Measurements from ENCODE around the gene C2orf72. TPM values are rescaled to one million over a fixed set of nuclear protein-coding genes. Genes with fewer than 3 reads are reported as not detected.
"Not testable (repeated sequence)": the region's sequence is repeated elsewhere in the genome, so short reads cannot be mapped to it uniquely, and the experiment has no call there.

Gene C2orf72
- total and polyA plus RNA-seq, 4 donors: 0.28 to 1.3 (median 0.56) TPM

- no peaks in the 10 kb centered on the region for H3K27me3 ChIP-seq (ENCODE audit: control insufficient read depth in 3 of 3, insufficient read depth in 3 of 3, low read length in 2 of 3)
- no peaks in the 10 kb centered on the region for H3K9me3 ChIP-seq (ENCODE audit: control insufficient read depth in 4 of 4, insufficient read depth in 3 of 4, low read length in 3 of 4)
- H3K9ac ChIP-seq (ENCODE audit: insufficient read depth in 1 of 2, low read length in 2 of 2): no peak overlapping the region
- DNase-seq (no peak), ATAC-seq (ENCODE audit: insufficient read depth, low FRiP score) (no peak)
- H3K4me1 ChIP-seq (ENCODE audit: control insufficient read depth in 5 of 5, insufficient read depth in 5 of 5, low read length in 5 of 5): peaks cover 0 to 22% (median 11%) of the 10 kb centered on the region in 5 donors
- H3K36me3 ChIP-seq (ENCODE audit: control insufficient read depth in 4 of 4, insufficient read depth in 4 of 4, low read length in 4 of 4): peaks cover 4 to 35% (median 19%) of the 10 kb centered on the region in 4 donors
- H3K4me3 ChIP-seq: no peak overlapping the region
- no peak for TF ChIP-seq CTCF (IDR thresholded peaks at IDR 0.05; ENCODE audit: control extremely low read depth, extremely low read depth)
- no peak overlapping the region for H3K27ac ChIP-seq (ENCODE audit: low read depth in 1 of 2, low read length in 1 of 2)
- 73 to 85% methylated on average over 3 of the region's 3 CpGs for WGBS, 2 donors
Measured at GRCh38 chr2:231062776-231063175, 25.5 kb downstream of the C2orf72 start.

GRCh38 chr2:231063347-231063746 lies 26.0 kb downstream of the C2orf72 start:
- H3K9ac ChIP-seq (ENCODE audit: insufficient read depth in 1 of 2, low read length in 2 of 2): no peak overlapping the region
- DNase-seq (no peak), ATAC-seq (ENCODE audit: insufficient read depth, low FRiP score) (no peak)
- no peaks in the 10 kb centered on the region for H3K27me3 ChIP-seq (ENCODE audit: control insufficient read depth in 3 of 3, insufficient read depth in 3 of 3, low read length in 2 of 3)
- no peak overlapping the region for H3K4me3 ChIP-seq
- 100% methylated on average over 1 of the region's 1 CpG for WGBS, 2 donors
- H3K9me3 ChIP-seq (ENCODE audit: control insufficient read depth in 4 of 4, insufficient read depth in 3 of 4, low read length in 3 of 4): no peaks in the 10 kb centered on the region
- no peak for TF ChIP-seq CTCF (IDR thresholded peaks at IDR 0.05; ENCODE audit: control extremely low read depth, extremely low read depth)
- H3K36me3 ChIP-seq (ENCODE audit: control insufficient read depth in 4 of 4, insufficient read depth in 4 of 4, low read length in 4 of 4): peaks cover 6 to 37% (median 22%) of the 10 kb centered on the region in 4 donors
- peaks cover 0 to 17% (median 5%) of the 10 kb centered on the region in 5 donors for H3K4me1 ChIP-seq (ENCODE audit: control insufficient read depth in 5 of 5, insufficient read depth in 5 of 5, low read length in 5 of 5)
- no peak overlapping the region for H3K27ac ChIP-seq (ENCODE audit: low read depth in 1 of 2, low read length in 1 of 2)

- ATAC-seq (ENCODE audit: insufficient read depth, low FRiP score): no peak
- H3K4me1 ChIP-seq (ENCODE audit: control insufficient read depth in 5 of 5, insufficient read depth in 5 of 5, low read length in 5 of 5): peaks cover 0 to 5% (median 0%) of the 10 kb centered on the region in 5 donors
- WGBS, 2 donors: 92 to 100% methylated on average over 1 of the region's 1 CpG
- H3K9me3 ChIP-seq (ENCODE audit: control insufficient read depth in 4 of 4, insufficient read depth in 3 of 4, low read length in 3 of 4): no peaks in the 10 kb centered on the region
- DNase-seq: no peak
- H3K27me3 ChIP-seq (ENCODE audit: control insufficient read depth in 3 of 3, insufficient read depth in 3 of 3, low read length in 2 of 3): no peaks in the 10 kb centered on the region
- no peak overlapping the region for H3K27ac ChIP-seq (ENCODE audit: low read depth in 1 of 2, low read length in 1 of 2)
- no peak overlapping the region for H3K4me3 ChIP-seq
- H3K36me3 ChIP-seq (ENCODE audit: control insufficient read depth in 4 of 4, insufficient read depth in 4 of 4, low read length in 4 of 4): peaks cover 10 to 43% (median 28%) of the 10 kb centered on the region in 4 donors
- no peak overlapping the region for H3K9ac ChIP-seq (ENCODE audit: insufficient read depth in 1 of 2, low read length in 2 of 2)
- TF ChIP-seq CTCF (IDR thresholded peaks at IDR 0.05; ENCODE audit: control extremely low read depth, extremely low read depth): no peak
Measured at GRCh38 chr2:231065966-231066365, 28.6 kb downstream of the C2orf72 start.

GRCh38 chr2:231067531-231067930 lies 30.2 kb downstream of the C2orf72 start:
- not testable (repeated sequence) for ATAC-seq (ENCODE audit: insufficient read depth, low FRiP score); H3K9me3 ChIP-seq (ENCODE audit: control insufficient read depth in 4 of 4, insufficient read depth in 3 of 4, low read length in 3 of 4); H3K9ac ChIP-seq (ENCODE audit: insufficient read depth in 1 of 2, low read length in 2 of 2); H3K4me3 ChIP-seq; H3K4me1 ChIP-seq (ENCODE audit: control insufficient read depth in 5 of 5, insufficient read depth in 5 of 5, low read length in 5 of 5); H3K27me3 ChIP-seq (ENCODE audit: control insufficient read depth in 3 of 3, insufficient read depth in 3 of 3, low read length in 2 of 3); DNase-seq; H3K27ac ChIP-seq (ENCODE audit: low read depth in 1 of 2, low read length in 1 of 2)
- WGBS, 2 donors: 63 to 83% methylated on average over 8 of the region's 8 CpGs
- H3K36me3 ChIP-seq (ENCODE audit: control insufficient read depth in 4 of 4, insufficient read depth in 4 of 4, low read length in 4 of 4): peaks cover 10 to 48% (median 24%) of the 10 kb centered on the region in 4 donors

All from lung (tissue), 12 donors.